ENCODE results near the gene IL17D.
"Not testable (repeated sequence)": the region's sequence is repeated elsewhere in the genome, so short reads cannot be mapped to it uniquely, and the experiment has no call there.

The IL17D gene

GRCh38 chr13:20680416-20681080, 23.0 kb upstream of the IL17D start:
- Mint-ChIP-seq H3K36me3 (ENCODE audit: insufficient read depth) (peaks cover 3% of the 10 kb centered on the region), H3K4me3 (no peak overlapping the region), H3K27ac (no peak overlapping the region), H3K9me3 (no peaks in the 10 kb centered on the region), H3K4me1 (ENCODE audit: low read depth in 2 of 2) (no peaks in the 10 kb centered on the region), H3K27me3 (no peaks in the 10 kb centered on the region)
- DNase-seq: no peak
- no peak for ATAC-seq (replicated peaks)

- H3K9me3 Mint-ChIP-seq; H3K27me3 Mint-ChIP-seq; H3K27ac Mint-ChIP-seq; H3K4me3 Mint-ChIP-seq; ATAC-seq (replicated peaks); H3K4me1 Mint-ChIP-seq (ENCODE audit: low read depth in 2 of 2); DNase-seq; H3K36me3 Mint-ChIP-seq (ENCODE audit: insufficient read depth): not testable (repeated sequence)
These were observed 22.0 kb upstream of the IL17D start for GRCh38 chr13:20681481-20681880.

DNA sequence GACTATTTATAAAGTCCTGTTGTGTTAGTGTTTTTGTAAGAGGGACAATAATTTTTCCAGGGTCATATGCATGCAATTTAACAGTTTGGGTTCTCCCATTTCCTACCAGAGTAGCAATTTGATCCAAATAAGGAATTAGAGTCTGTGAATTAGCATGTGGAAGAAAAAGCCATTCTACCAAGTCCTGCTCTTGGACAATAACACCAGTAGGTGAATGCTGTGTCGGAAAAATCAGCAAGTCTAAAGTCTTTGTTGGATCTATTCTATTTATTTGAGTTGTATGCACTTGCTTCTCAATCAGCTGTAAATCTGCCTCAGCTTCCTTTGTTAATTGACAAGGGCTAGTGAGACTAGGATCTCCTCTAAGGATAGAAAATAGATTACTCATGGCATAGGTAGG, 21.4 kb upstream of the IL17D start:
- no peak overlapping the region for H3K27ac Mint-ChIP-seq
- ATAC-seq (replicated peaks) (no peak), DNase-seq (no peak)
- peaks cover 3% of the 10 kb centered on the region for H3K36me3 Mint-ChIP-seq (ENCODE audit: insufficient read depth)
- no peaks in the 10 kb centered on the region for H3K4me1 Mint-ChIP-seq (ENCODE audit: low read depth in 2 of 2)
- H3K27me3 Mint-ChIP-seq: no peaks in the 10 kb centered on the region
- no peaks in the 10 kb centered on the region for H3K9me3 Mint-ChIP-seq
- H3K4me3 Mint-ChIP-seq: no peak overlapping the region

DNA sequence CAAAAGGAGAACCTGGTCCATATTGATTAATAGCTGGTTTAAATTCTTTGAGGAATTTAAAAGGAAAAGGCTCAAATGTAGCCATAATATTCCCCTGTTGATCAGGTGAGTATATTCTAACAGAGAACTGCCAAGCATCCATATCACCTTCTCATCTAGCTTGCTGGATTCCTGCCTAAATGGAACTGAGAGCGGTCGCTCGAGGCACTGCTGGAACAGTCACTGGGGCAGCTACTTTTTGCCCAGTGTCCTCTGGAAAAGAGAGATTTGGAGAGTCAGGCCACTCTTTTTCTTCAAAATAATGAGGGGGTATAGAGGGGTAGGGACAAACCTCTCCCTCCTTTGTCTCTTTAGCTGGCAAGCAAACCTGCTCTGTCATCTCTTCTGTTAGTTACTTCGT, 19.5 kb upstream of the IL17D start:
- no peak overlapping the region for H3K27ac Mint-ChIP-seq
- H3K9me3 Mint-ChIP-seq: no peaks in the 10 kb centered on the region
- ATAC-seq (replicated peaks) (no peak), DNase-seq (no peak)
- peaks cover 3% of the 10 kb centered on the region for H3K36me3 Mint-ChIP-seq (ENCODE audit: insufficient read depth)
- no peaks in the 10 kb centered on the region for H3K27me3 Mint-ChIP-seq
- no peaks in the 10 kb centered on the region for H3K4me1 Mint-ChIP-seq (ENCODE audit: low read depth in 2 of 2)
- H3K4me3 Mint-ChIP-seq: no peak overlapping the region

- peaks cover 3% of the 10 kb centered on the region for H3K36me3 Mint-ChIP-seq (ENCODE audit: insufficient read depth)
- no peaks in the 10 kb centered on the region for H3K4me1 Mint-ChIP-seq (ENCODE audit: low read depth in 2 of 2)
- H3K27ac Mint-ChIP-seq: no peak overlapping the region
- no peak for ATAC-seq (replicated peaks)
- H3K9me3 Mint-ChIP-seq: no peaks in the 10 kb centered on the region
- DNase-seq: no peak
- no peak overlapping the region for H3K4me3 Mint-ChIP-seq
- H3K27me3 Mint-ChIP-seq: no peaks in the 10 kb centered on the region
These were observed 19.0 kb upstream of the IL17D start for GRCh38 chr13:20684546-20684945.

GRCh38 chr13:20685092-20685491, 18.4 kb upstream of the IL17D start:
- Mint-ChIP-seq H3K9me3 (no peaks in the 10 kb centered on the region), H3K27me3 (no peaks in the 10 kb centered on the region), H3K4me3 (no peak overlapping the region), H3K27ac (no peak overlapping the region), H3K4me1 (ENCODE audit: low read depth in 2 of 2) (no peaks in the 10 kb centered on the region), H3K36me3 (ENCODE audit: insufficient read depth) (peaks cover 3% of the 10 kb centered on the region)
- ATAC-seq (replicated peaks): no peak
- DNase-seq: no peak

DNA sequence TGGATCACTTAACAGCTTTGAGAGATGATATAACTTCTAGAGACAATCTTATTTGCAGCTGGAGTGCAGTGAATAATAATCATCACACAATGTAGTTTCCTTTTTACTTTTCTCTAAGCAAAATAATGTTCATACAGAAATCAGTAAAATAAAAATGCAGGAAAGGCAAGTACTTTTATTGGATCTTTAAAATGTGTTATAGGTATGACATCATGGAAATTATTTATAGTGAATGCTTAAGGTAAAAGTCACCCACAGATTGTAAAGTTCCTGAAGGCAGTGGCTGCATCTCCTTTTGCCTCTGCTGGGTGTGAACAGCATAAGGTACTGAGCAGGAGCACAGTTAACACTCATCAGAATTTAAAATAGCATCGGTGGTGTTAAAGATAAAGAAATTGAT, 17.3 kb upstream of the IL17D start:
- H3K27me3 Mint-ChIP-seq: no peaks in the 10 kb centered on the region
- ATAC-seq (replicated peaks) (no peak), DNase-seq (no peak)
- H3K9me3 Mint-ChIP-seq: no peaks in the 10 kb centered on the region
- H3K4me3 Mint-ChIP-seq: no peak overlapping the region
- H3K36me3 Mint-ChIP-seq (ENCODE audit: insufficient read depth): peaks cover 3% of the 10 kb centered on the region
- H3K27ac Mint-ChIP-seq: no peak overlapping the region
- no peaks in the 10 kb centered on the region for H3K4me1 Mint-ChIP-seq (ENCODE audit: low read depth in 2 of 2)

- Mint-ChIP-seq H3K9me3 (no peaks in the 10 kb centered on the region), H3K4me3 (no peak overlapping the region), H3K4me1 (ENCODE audit: low read depth in 2 of 2) (no peaks in the 10 kb centered on the region), H3K27me3 (no peaks in the 10 kb centered on the region), H3K27ac (no peak overlapping the region), H3K36me3 (ENCODE audit: insufficient read depth) (peaks cover 3% of the 10 kb centered on the region)
- no peak for ATAC-seq (replicated peaks)
- DNase-seq: no peak
These were observed 16.5 kb upstream of the IL17D start for GRCh38 chr13:20686863-20687579.

DNA sequence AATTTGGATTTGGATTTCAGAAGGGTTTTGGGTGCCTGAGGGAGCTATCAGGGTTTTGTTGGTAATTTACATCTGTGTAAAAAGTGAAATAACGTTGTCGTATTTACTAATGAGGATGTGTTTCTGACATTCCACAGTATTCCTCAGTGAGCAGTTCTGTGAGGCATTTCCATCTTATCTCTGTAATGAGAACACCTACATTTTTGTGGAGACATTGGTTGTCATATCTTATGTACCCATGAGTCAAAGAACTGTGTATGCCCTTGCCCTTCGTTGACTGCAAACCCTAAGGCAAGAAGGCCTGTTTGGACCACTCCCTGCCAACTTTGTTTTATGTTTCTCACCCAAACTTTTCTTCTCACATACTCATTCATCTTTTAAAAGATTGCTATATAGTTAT, 14.2 kb upstream of the IL17D start:
- DNase-seq (no peak), ATAC-seq (replicated peaks) (no peak)
- no peaks in the 10 kb centered on the region for H3K4me1 Mint-ChIP-seq (ENCODE audit: low read depth in 2 of 2)
- H3K36me3 Mint-ChIP-seq (ENCODE audit: insufficient read depth): peaks cover 3% of the 10 kb centered on the region
- no peak overlapping the region for H3K4me3 Mint-ChIP-seq
- no peaks in the 10 kb centered on the region for H3K9me3 Mint-ChIP-seq
- no peak overlapping the region for H3K27ac Mint-ChIP-seq
- peaks cover 0 to 4% of the 10 kb centered on the region in 2 donors for H3K27me3 Mint-ChIP-seq

- no peak for DNase-seq
These were observed 11.9 kb upstream of the IL17D start for GRCh38 chr13:20691616-20692015.

DNA sequence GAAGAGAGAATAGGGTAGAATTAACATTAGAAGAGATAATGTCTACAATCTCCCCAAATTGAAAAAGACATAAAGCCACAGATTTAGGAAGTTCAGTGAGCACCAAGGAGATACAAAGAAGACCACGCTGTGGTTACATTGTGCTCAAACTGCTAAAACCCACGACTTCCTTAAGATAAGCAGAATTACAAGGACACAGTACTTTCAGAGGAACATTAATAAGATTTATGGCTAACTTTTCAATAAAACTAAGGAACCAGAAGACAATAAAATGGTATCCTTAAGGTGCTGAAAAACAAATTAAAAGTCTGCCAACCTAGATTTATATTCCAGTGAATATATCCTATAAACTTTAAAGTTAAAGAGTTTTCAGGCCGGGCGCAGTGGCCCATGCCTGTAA, 7.4 kb upstream of the IL17D start:
- ATAC-seq (replicated peaks) (no peak), DNase-seq (no peak)
- H3K9me3 Mint-ChIP-seq: no peaks in the 10 kb centered on the region
- H3K27ac Mint-ChIP-seq: no peak overlapping the region
- no peaks in the 10 kb centered on the region for H3K4me1 Mint-ChIP-seq (ENCODE audit: low read depth in 2 of 2)
- peaks cover 15 to 34% of the 10 kb centered on the region in 2 donors for H3K27me3 Mint-ChIP-seq
- no peak overlapping the region for H3K4me3 Mint-ChIP-seq
- H3K36me3 Mint-ChIP-seq (ENCODE audit: insufficient read depth): no peaks in the 10 kb centered on the region

More at GRCh38 chr13:20691616-20692015, 11.9 kb upstream of the IL17D start:
- H3K4me3 Mint-ChIP-seq: no peak overlapping the region
- H3K9me3 Mint-ChIP-seq: no peaks in the 10 kb centered on the region
- no peak overlapping the region for H3K27ac Mint-ChIP-seq
- H3K27me3 Mint-ChIP-seq: peaks cover 0 to 10% of the 10 kb centered on the region in 2 donors
- H3K36me3 Mint-ChIP-seq (ENCODE audit: insufficient read depth): no peaks in the 10 kb centered on the region
- H3K4me1 Mint-ChIP-seq (ENCODE audit: low read depth in 2 of 2): no peaks in the 10 kb centered on the region
- no peak for ATAC-seq (replicated peaks)

GRCh38 chr13:20699715-20700114, 3.8 kb upstream of the IL17D start:
- ATAC-seq (replicated peaks): no peak
- Mint-ChIP-seq H3K4me1 (ENCODE audit: low read depth in 2 of 2) (peaks cover 6 to 7% of the 10 kb centered on the region in 2 donors), H3K27ac (no peak overlapping the region), H3K4me3 (no peak overlapping the region), H3K27me3 (peaks cover 15 to 27% of the 10 kb centered on the region in 2 donors), H3K36me3 (ENCODE audit: insufficient read depth) (peaks cover 3% of the 10 kb centered on the region), H3K9me3 (no peaks in the 10 kb centered on the region)
- no peak for DNase-seq

- no peaks in the 10 kb centered on the region for H3K9me3 Mint-ChIP-seq
- DNase-seq (no peak), ATAC-seq (replicated peaks) (no peak)
- no peak overlapping the region for H3K4me3 Mint-ChIP-seq
- H3K27me3 Mint-ChIP-seq: peaks cover 15 to 25% of the 10 kb centered on the region in 2 donors
- H3K4me1 Mint-ChIP-seq (ENCODE audit: low read depth in 2 of 2): peaks cover 6 to 7% of the 10 kb centered on the region in 2 donors
- H3K36me3 Mint-ChIP-seq (ENCODE audit: insufficient read depth): peaks cover 3% of the 10 kb centered on the region
- H3K27ac Mint-ChIP-seq: no peak overlapping the region
These were observed 3.2 kb upstream of the IL17D start for GRCh38 chr13:20700288-20700687.

GRCh38 chr13:20701461-20701860, 2.0 kb upstream of the IL17D start:
- Mint-ChIP-seq H3K9me3 (no peaks in the 10 kb centered on the region), H3K36me3 (ENCODE audit: insufficient read depth) (peaks cover 3% of the 10 kb centered on the region), H3K27me3 (peaks cover 15 to 25% of the 10 kb centered on the region in 2 donors), H3K4me3 (no peak overlapping the region), H3K27ac (no peak overlapping the region), H3K4me1 (ENCODE audit: low read depth in 2 of 2) (peaks cover 6 to 7% of the 10 kb centered on the region in 2 donors)
- no peak for ATAC-seq (replicated peaks)
- DNase-seq: no peak

Data from effector memory CD8-positive, alpha-beta T cell (primary cell).